Activated effector memory CD4-positive, alpha-beta T cell treated with Interleukin-2 at 50 U/mL for 16 hours (primary cell): Measurements from ENCODE around the gene WDR18.
"Not testable (repeated sequence)": the region's sequence is repeated elsewhere in the genome, so short reads cannot be mapped to it uniquely, and the experiment has no call there.

Experiments
- DNase-seq: peaks from one replicate; pipeline ENCODE4 v3.0.0-alpha.2; 2020

WDR18 gene

GRCh38 chr19:952049-952679 is 32.0 kb upstream of the WDR18 start:
- no peak for DNase-seq

- no peak for DNase-seq
These were observed 31.3 kb upstream of the WDR18 start for GRCh38 chr19:952680-953444.

- DNase-seq = no peak
These were observed 30.5 kb upstream of the WDR18 start for GRCh38 chr19:953445-954271.

- no peak for DNase-seq
These were observed 29.9 kb upstream of the WDR18 start for GRCh38 chr19:954272-954671.

- DNase-seq = no peak
These were observed 29.3 kb upstream of the WDR18 start for GRCh38 chr19:954672-955494.

- no peak for DNase-seq
These were observed 28.1 kb upstream of the WDR18 start for GRCh38 chr19:955803-956765.

- no peak for DNase-seq
These were observed 27.2 kb upstream of the WDR18 start for GRCh38 chr19:956766-957440.

GRCh38 chr19:957578-957977 is 26.6 kb upstream of the WDR18 start:
- not testable (repeated sequence) for DNase-seq

GRCh38 chr19:958967-959855 is 24.9 kb upstream of the WDR18 start:
- DNase-seq = no peak

- no peak for DNase-seq
These were observed 24.1 kb upstream of the WDR18 start for GRCh38 chr19:960020-960419.

- no peak for DNase-seq
These were observed 23.6 kb upstream of the WDR18 start for GRCh38 chr19:960601-960938.

- no peak for DNase-seq
These were observed 22.1 kb upstream of the WDR18 start for GRCh38 chr19:961866-962620.

GRCh38 chr19:962683-963400 is 21.3 kb upstream of the WDR18 start:
- no peak for DNase-seq

GRCh38 chr19:963486-963951 is 20.6 kb upstream of the WDR18 start:
- no peak for DNase-seq

- DNase-seq = no peak
These were observed 20.0 kb upstream of the WDR18 start for GRCh38 chr19:964116-964520.

GRCh38 chr19:964761-965694 is 19.1 kb upstream of the WDR18 start:
- no peak for DNase-seq

- DNase-seq = no peak
These were observed 17.6 kb upstream of the WDR18 start for GRCh38 chr19:966485-967088.
